Lung (tissue), 12 donors: ENCODE results near the gene SLCO2A1. TPM values are rescaled to one million over a fixed set of nuclear protein-coding genes. Genes with fewer than 3 reads are reported as not detected.

Source experiments
- ATAC-seq: fragments of 200-7000 bp; cut with Tn5 transposase; one replicate; pipeline ENCODE4 v1.9.1; 2020; ENCODE audit warnings: moderate number of reproducible peaks; ENCODE audit not compliant: insufficient read depth, low FRiP score
- DNase-seq, 3 donors: peaks; one replicate each; pipeline ENCODE4 v3.0.0-alpha.2; 2013 to 2017
- H3K27ac ChIP-seq, 2 donors: one replicate each; pipeline ENCODE4 v1.5.1; 2013; ENCODE audit warnings: mild to moderate bottlenecking in 2 of 2, moderate library complexity in 2 of 2, control low read depth in 1 of 2, inconsistent platforms in 1 of 2, low read depth in 1 of 2, low read length in 1 of 2
- H3K27me3 ChIP-seq, 3 donors: one replicate each; pipeline ENCODE4 v1.5.1; 2013; ENCODE audit warnings: low read length in 2 of 3; ENCODE audit not compliant: control insufficient read depth in 3 of 3, insufficient read depth in 3 of 3
- H3K36me3 ChIP-seq, 4 donors: one replicate each; pipeline ENCODE4 v1.5.1; 2013; ENCODE audit warnings: low read length in 4 of 4, mild to moderate bottlenecking in 1 of 4, moderate library complexity in 1 of 4; ENCODE audit not compliant: control insufficient read depth in 4 of 4, insufficient read depth in 4 of 4
- H3K4me1 ChIP-seq, 5 donors: one replicate each; pipeline ENCODE4 v1.5.1; 2013; ENCODE audit warnings: low read length in 5 of 5, mild to moderate bottlenecking in 2 of 5, moderate library complexity in 1 of 5; ENCODE audit not compliant: control insufficient read depth in 5 of 5, insufficient read depth in 5 of 5
- H3K4me3 ChIP-seq: one replicate; pipeline ENCODE4 v1.5.1; 2013; ENCODE audit warnings: mild to moderate bottlenecking, control low read depth, moderate library complexity
- H3K9ac ChIP-seq, 2 donors: one replicate each; pipeline ENCODE4 v1.5.1; 2013; ENCODE audit warnings: low read length in 2 of 2, control low read depth in 1 of 2; ENCODE audit not compliant: insufficient read depth in 1 of 2
- H3K9me3 ChIP-seq, 4 donors: one replicate each; pipeline ENCODE4 v1.5.1; 2013; ENCODE audit warnings: low read length in 3 of 4, mild to moderate bottlenecking in 1 of 4, moderate library complexity in 1 of 4; ENCODE audit not compliant: control insufficient read depth in 4 of 4, insufficient read depth in 3 of 4
- WGBS, 2 donors: extraction: QIAGEN DNeasy Blood & Tissue Kit; methylation state at CpG; one replicate each; pipeline ENCODE4 v1.1.7; 2013; 5-methylcytosine and 5-hydroxymethylcytosine counted together
- polyA plus RNA-seq, 2 donors: library from polyadenylated mRNA; stranded (reverse); fragments of 200-250 nt; gene quantifications; one replicate each; pipeline ENCODE4 v1.2.1, GENCODE V29; 2013
- total RNA-seq, 2 donors: library from RNA; depleted of rRNA in 1 of 2; stranded (reverse); fragments of >200 nt in 1 of 2; gene quantifications; one replicate each; pipeline ENCODE4 v1.2.1, GENCODE V29; 2014 to 2021
- TF ChIP-seq, protein P1 (sequence below): IDR thresholded peaks from 2 replicates; pipeline ENCODE4 v1.5.1; 2012; ENCODE audit warnings: mild to moderate bottlenecking; ENCODE audit errors: control extremely low read depth, extremely low read depth
- donor health status: control.
- donor health status: control.
- donor health status: Bipolar disorder and iron deficiency.
- donor health status: healthy.
- donor health status: DM: yes; HTN: yes; CAD: no.

Gene SLCO2A1
- total and polyA plus RNA-seq, 4 donors, result 27.2 to 131 (median 42.7) TPM

DNA sequence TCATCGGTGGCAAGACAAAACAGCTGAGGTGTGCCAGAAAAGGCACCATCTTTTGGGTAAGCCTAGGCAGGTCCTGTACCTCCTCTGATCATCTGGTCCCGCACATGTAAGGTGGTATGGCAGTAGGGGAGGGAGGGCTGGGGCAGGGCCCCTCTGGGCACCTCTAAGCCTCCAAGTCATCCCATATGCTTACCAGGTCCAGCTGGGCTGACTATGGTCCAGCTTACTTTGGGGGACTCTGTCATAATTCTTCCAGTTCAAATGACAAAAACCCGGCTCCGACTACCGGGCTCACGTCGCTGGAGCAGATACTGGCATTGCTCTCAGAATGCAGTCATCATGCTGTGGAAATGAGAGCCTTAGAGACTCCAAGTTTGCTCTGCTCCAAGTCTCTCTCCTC, 132.2 kb downstream of the SLCO2A1 start:
- 73 to 84% methylated on average over 7 of the region's 7 CpGs for WGBS, 2 donors

GRCh38 chr3:133896002-133896761, 133.5 kb downstream of the SLCO2A1 start:
- DNase-seq (peak in 1 of 3 donors; percentile 50), ATAC-seq (no peak)
- TF ChIP-seq, protein P1, sequence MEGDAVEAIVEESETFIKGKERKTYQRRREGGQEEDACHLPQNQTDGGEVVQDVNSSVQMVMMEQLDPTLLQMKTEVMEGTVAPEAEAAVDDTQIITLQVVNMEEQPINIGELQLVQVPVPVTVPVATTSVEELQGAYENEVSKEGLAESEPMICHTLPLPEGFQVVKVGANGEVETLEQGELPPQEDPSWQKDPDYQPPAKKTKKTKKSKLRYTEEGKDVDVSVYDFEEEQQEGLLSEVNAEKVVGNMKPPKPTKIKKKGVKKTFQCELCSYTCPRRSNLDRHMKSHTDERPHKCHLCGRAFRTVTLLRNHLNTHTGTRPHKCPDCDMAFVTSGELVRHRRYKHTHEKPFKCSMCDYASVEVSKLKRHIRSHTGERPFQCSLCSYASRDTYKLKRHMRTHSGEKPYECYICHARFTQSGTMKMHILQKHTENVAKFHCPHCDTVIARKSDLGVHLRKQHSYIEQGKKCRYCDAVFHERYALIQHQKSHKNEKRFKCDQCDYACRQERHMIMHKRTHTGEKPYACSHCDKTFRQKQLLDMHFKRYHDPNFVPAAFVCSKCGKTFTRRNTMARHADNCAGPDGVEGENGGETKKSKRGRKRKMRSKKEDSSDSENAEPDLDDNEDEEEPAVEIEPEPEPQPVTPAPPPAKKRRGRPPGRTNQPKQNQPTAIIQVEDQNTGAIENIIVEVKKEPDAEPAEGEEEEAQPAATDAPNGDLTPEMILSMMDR, result no peak
- 19 to 22% methylated on average over 37 of the region's 37 CpGs for WGBS, 2 donors
- Histone ChIP-seq H3K9ac (peak overlapping the region; percentile 73 to 91), H3K9me3 (no peaks in the 10 kb centered on the region), H3K36me3 (no peaks in the 10 kb centered on the region), H3K4me3 (peak overlapping the region; percentile 71), H3K27me3 (peaks cover 0 to 13% (median 10%) of the 10 kb centered on the region in 3 donors), H3K4me1 (peaks cover 0 to 14% (median 4%) of the 10 kb centered on the region in 5 donors), H3K27ac (no peak overlapping the region)

More for the DNA sequence above, 132.2 kb downstream of the SLCO2A1 start:
- TF ChIP-seq, protein P1, result no peak
- Histone ChIP-seq H3K27me3 (peaks cover 0 to 13% (median 10%) of the 10 kb centered on the region in 3 donors), H3K27ac (no peak overlapping the region), H3K4me1 (peaks cover 0 to 14% (median 4%) of the 10 kb centered on the region in 5 donors), H3K9ac (no peak overlapping the region), H3K36me3 (no peaks in the 10 kb centered on the region), H3K9me3 (no peaks in the 10 kb centered on the region), H3K4me3 (no peak overlapping the region)
- ATAC-seq (no peak), DNase-seq (no peak)

- H3K36me3 ChIP-seq, result no peaks in the 10 kb centered on the region
- WGBS, 2 donors, result 0 to 1% methylated on average over 55 to 80 of the region's 80 CpGs
- H3K9me3 ChIP-seq, result no peaks in the 10 kb centered on the region
- peaks cover 0 to 14% (median 4%) of the 10 kb centered on the region in 5 donors for H3K4me1 ChIP-seq
- TF ChIP-seq, protein P1, result no peak
- peak within 1 kb of the TSS; percentile 71 for H3K4me3 ChIP-seq
- H3K27ac ChIP-seq, result no peak within 1 kb of the TSS
- peak; percentile 42 for ATAC-seq
- H3K27me3 ChIP-seq, result peaks cover 0 to 13% (median 10%) of the 10 kb centered on the region in 3 donors
- peak within 1 kb of the TSS; percentile 73 to 91 for H3K9ac ChIP-seq
- DNase-seq, result peak; percentile 69 to 72 (median 71)
These were observed 134.3 kb downstream of the SLCO2A1 start, which contains the start of gene RAB6B for GRCh38 chr3:133895208-133896001. TSS of gene RAB6B (minus strand) at chr3:133895882. CDS start at chr3:133895466, 416 bp downstream.
